IMR-90 (cell line): Measurements from ENCODE around the gene CARNS1. TPM values are rescaled to one million over a fixed set of nuclear protein-coding genes. Genes with fewer than 3 reads are reported as not detected.

Experiments used
- FOS ChIP-seq: fragments of 150-350 bp; IDR thresholded peaks from 2 replicates; pipeline ENCODE4 v1.6.1; 2016; ENCODE audit warnings: low read depth, low read length
- MAZ ChIP-seq: IDR thresholded peaks from 2 replicates; pipeline ENCODE4 v1.6.1; 2012; ENCODE audit warnings: low read depth, mild to moderate bottlenecking, low read length, improper control_type of control experiment, moderate library complexity, borderline replicate concordance
- MXI1 ChIP-seq: IDR thresholded peaks from 2 replicates; pipeline ENCODE4 v1.6.1; 2012; ENCODE audit warnings: low read depth, mild to moderate bottlenecking, low read length, moderate library complexity, borderline replicate concordance
- NFE2L2 ChIP-seq: fragments of 150-350 bp; IDR thresholded peaks from 2 replicates; pipeline ENCODE4 v1.6.1; 2016; ENCODE audit warnings: low read depth, mild to moderate bottlenecking, low read length
- POLR2A ChIP-seq: IDR thresholded peaks from 2 replicates; pipeline ENCODE4 v1.6.1; 2012; ENCODE audit warnings: mild to moderate bottlenecking, low read depth, low read length
- RAD21 ChIP-seq: IDR thresholded peaks from 2 replicates; pipeline ENCODE4 v1.6.1; 2012; ENCODE audit warnings: low read length, improper control_type of control experiment
- RFX5 ChIP-seq: IDR thresholded peaks from 2 replicates; pipeline ENCODE4 v1.8.0; 2012; ENCODE audit warnings: low read depth, mild to moderate bottlenecking, low read length, moderate library complexity
- USF2 ChIP-seq: fragments of 150-350 bp; IDR thresholded peaks from 2 replicates; pipeline ENCODE4 v1.6.1; 2017; ENCODE audit warnings: mild to moderate bottlenecking, antibody characterized with exemption, low read length, low read depth
- polyA plus RNA-seq, 3 experiments: library from polyadenylated mRNA; depleted of rRNA; stranded (reverse); fragments of >200 nt; gene quantifications; 2 replicates each; pipeline ENCODE4 v1.2.3, GENCODE V29; 2012; ENCODE audit warnings: low replicate concordance in 1 of 3
- total RNA-seq: library from RNA; depleted of rRNA; stranded (reverse); fragments of >200 nt; gene quantifications from 2 replicates; pipeline ENCODE4 v1.2.3, GENCODE V29; 2012

Gene CARNS1
- total and polyA plus RNA-seq, 2 of the 4 experiments (the other 2 are of a cell fraction), result under 0.01 to 0.32 TPM

- TF ChIP-seq USF2 (no peak), MXI1 (no peak), RFX5 (no peak), POLR2A (no peak), FOS (no peak), RAD21 (no peak), MAZ (no peak), NFE2L2 (no peak)
These were observed 39.6 kb downstream of the CARNS1 start, which contains the start of gene CABP4 (continued) for GRCh38 chr11:67455054-67455453.
